ENCODE data around the gene HSPA12A. TPM values are rescaled to one million over a fixed set of nuclear protein-coding genes. Genes with fewer than 3 reads are reported as not detected.

Gene HSPA12A
- total and polyA plus RNA-seq, 2 of the 13 experiments (the other 11 are each of a cell fraction or from before 2014, with no cell fraction given), result 6.4 to 13.6 TPM

- CTCF ChIA-PET (ENCODE audit: low intra/inter-chr PET ratio, low total read pairs), result no interaction called here
- POLR2A ChIA-PET, result no interaction called here
Observed at GRCh38 chr10:116636976-116637375, 105.4 kb downstream of the HSPA12A start.

GRCh38 chr10:116636385-116636784, 106.0 kb downstream of the HSPA12A start:
- Histone ChIP-seq H3K9ac (ENCODE audit: insufficient read depth, low read depth, low read length) (no peak overlapping the region), H3K36me3 (replicated peaks in 1 of 2; ENCODE audit: control insufficient read depth in 1 of 2, insufficient read depth in 2 of 2, low read length in 2 of 2) (no peaks in the 10 kb centered on the region), H3K79me2 (ENCODE audit: insufficient read depth, low read length) (no peaks in the 10 kb centered on the region), H3K4me2 (ENCODE audit: low read depth, low read length) (no peak overlapping the region), H3K4me1 (ENCODE audit: insufficient read depth, low read length) (no peaks in the 10 kb centered on the region), H3K4me3 (replicated peaks in 1 of 3; ENCODE audit: insufficient read depth in 1 of 3, low read depth in 2 of 3, low read length in 3 of 3) (no peak overlapping the region), H3K9me3 (ENCODE audit: low read length) (no peaks in the 10 kb centered on the region), H4K20me1 (ENCODE audit: insufficient read depth, low read length) (no peaks in the 10 kb centered on the region), H3K27ac (ENCODE audit: extremely low read length, insufficient read depth, low read length) (no peak overlapping the region), H3K27me3 (ENCODE audit: control insufficient read depth in 1 of 2, insufficient read depth in 2 of 2, low read length in 2 of 2) (no peaks in the 10 kb centered on the region), H2AFZ (ENCODE audit: low read length) (no peak overlapping the region)
- in situ Hi-C loops (cut with HindIII; ENCODE audit: extremely low pct_ligation_motif_present, low pct_unique_long_range_greater_than_20kb) (no loop called here), intact Hi-C loops (cut with micrococcal nuclease; ENCODE audit: unreplicated experiment) (no loop called here)
- no peak for FAIRE-seq
- BruUV-seq (replicated peaks), result no TSS peak
- DNase-seq (ENCODE audit: low spot score), result no peak
- POLR2A ChIA-PET, result no interaction called here
- CTCF ChIA-PET (ENCODE audit: low intra/inter-chr PET ratio, low total read pairs), result no interaction called here
- ATAC-seq, result no peak
- TF ChIP-seq ZEB1 (IDR thresholded peaks at IDR 0.05; ENCODE audit: insufficient replicate concordance, low read depth) (no peak), ONECUT2 (CRISPR knock-in tag; IDR thresholded peaks at IDR 0.05) (no peak), ZNF18 (CRISPR knock-in tag; IDR thresholded peaks at IDR 0.05; ENCODE audit: insufficient replicate concordance) (no peak), ZNF616 (CRISPR knock-in tag; IDR thresholded peaks at IDR 0.05; ENCODE audit: low read depth) (no peak), HOXA7 (CRISPR knock-in tag; IDR thresholded peaks at IDR 0.05) (no peak), HMGXB3 (CRISPR knock-in tag; IDR thresholded peaks at IDR 0.05; ENCODE audit: borderline replicate concordance) (no peak)

More at GRCh38 chr10:116636976-116637375, 105.4 kb downstream of the HSPA12A start:
- Histone ChIP-seq H3K27ac (ENCODE audit: extremely low read length, insufficient read depth, low read length) (no peak overlapping the region), H3K4me2 (ENCODE audit: low read depth, low read length) (no peak overlapping the region), H3K79me2 (ENCODE audit: insufficient read depth, low read length) (no peaks in the 10 kb centered on the region), H3K4me3 (replicated peaks in 1 of 3; ENCODE audit: insufficient read depth in 1 of 3, low read depth in 2 of 3, low read length in 3 of 3) (no peak overlapping the region), H3K4me1 (ENCODE audit: insufficient read depth, low read length) (no peaks in the 10 kb centered on the region), H3K27me3 (ENCODE audit: control insufficient read depth in 1 of 2, insufficient read depth in 2 of 2, low read length in 2 of 2) (no peaks in the 10 kb centered on the region), H2AFZ (ENCODE audit: low read length) (no peak overlapping the region), H4K20me1 (ENCODE audit: insufficient read depth, low read length) (no peaks in the 10 kb centered on the region), H3K36me3 (replicated peaks in 1 of 2; ENCODE audit: control insufficient read depth in 1 of 2, insufficient read depth in 2 of 2, low read length in 2 of 2) (no peaks in the 10 kb centered on the region), H3K9me3 (ENCODE audit: low read length) (no peaks in the 10 kb centered on the region), H3K9ac (ENCODE audit: insufficient read depth, low read depth, low read length) (no peak overlapping the region)
- FAIRE-seq, result no peak
- intact Hi-C loops (cut with micrococcal nuclease; ENCODE audit: unreplicated experiment), result no loop called here
- in situ Hi-C loops (cut with HindIII; ENCODE audit: extremely low pct_ligation_motif_present, low pct_unique_long_range_greater_than_20kb), result no loop called here
- 8% methylated on average over 2 of the region's 2 CpGs for WGBS (ENCODE audit: low lambda C conversion rate)
- no peak for ATAC-seq
- TF ChIP-seq FLYWCH1 (CRISPR knock-in tag; IDR thresholded peaks at IDR 0.05) (no peak), NCOR1 (IDR thresholded peaks at IDR 0.05; ENCODE audit: borderline replicate concordance, low read length) (no peak), ZNF280B (CRISPR knock-in tag; IDR thresholded peaks at IDR 0.05; ENCODE audit: borderline replicate concordance) (no peak), U2AF2 (IDR thresholded peaks at IDR 0.05; ENCODE audit: low read depth, low read length) (no peak), PAWR (CRISPR knock-in tag; IDR thresholded peaks at IDR 0.05; ENCODE audit: borderline replicate concordance) (no peak), ZBTB20 (CRISPR knock-in tag; IDR thresholded peaks at IDR 0.05; ENCODE audit: borderline replicate concordance, low read depth) (no peak), TBL1XR1 (IDR thresholded peaks at IDR 0.05; ENCODE audit: borderline replicate concordance, low read length, partially characterized antibody) (no peak), ZNF782 (CRISPR knock-in tag; IDR thresholded peaks at IDR 0.05; ENCODE audit: borderline replicate concordance) (no peak)
- BruUV-seq (replicated peaks), result no TSS peak
- DNase-seq (ENCODE audit: low spot score), result no peak
